Small intestine (tissue), 16 donors: Measurements from ENCODE around the gene CREBRF. TPM values are rescaled to one million over a fixed set of nuclear protein-coding genes. Genes with fewer than 3 reads are reported as not detected.

Experiments
- DNase-seq, 2 donors: peaks; one replicate each; pipeline versions ENCODE4 v3.0.0 to v3.0.0-alpha.2; 2013
- FAIRE-seq: peaks from 2 replicates; lab custom pipeline; 2012; peaks lifted over from hg19 to GRCh38; lab: Jason Lieb, UNC
- H3K27ac ChIP-seq, 3 donors: one replicate each; pipeline ENCODE4 v1.5.1; 2013; ENCODE audit warnings: low read length in 2 of 3, mild to moderate bottlenecking in 2 of 3, control low read depth in 1 of 3, inconsistent platforms in 1 of 3, low read depth in 1 of 3, moderate library complexity in 1 of 3
- H3K27me3 ChIP-seq, 3 donors: one replicate each; pipeline ENCODE4 v1.6.1; 2013; ENCODE audit warnings: low read length in 3 of 3, inconsistent platforms in 1 of 3; ENCODE audit not compliant: control insufficient read depth in 3 of 3, insufficient read depth in 3 of 3
- H3K36me3 ChIP-seq, 3 donors: one replicate each; pipeline ENCODE4 v1.6.1; 2013; ENCODE audit warnings: low read length in 3 of 3, inconsistent platforms in 1 of 3, low read depth in 1 of 3, mild to moderate bottlenecking in 1 of 3, moderate library complexity in 1 of 3; ENCODE audit not compliant: control insufficient read depth in 3 of 3, insufficient read depth in 2 of 3
- H3K4me1 ChIP-seq, 3 donors: one replicate each; pipeline ENCODE4 v1.6.1; 2013; ENCODE audit warnings: low read length in 2 of 3, inconsistent platforms in 1 of 3, low read depth in 1 of 3, mild to moderate bottlenecking in 1 of 3, moderate library complexity in 1 of 3; ENCODE audit not compliant: control insufficient read depth in 3 of 3, insufficient read depth in 2 of 3
- H3K4me3 ChIP-seq, 3 donors: one replicate each; pipeline ENCODE4 v1.5.1; 2013; ENCODE audit warnings: low read length in 3 of 3, control low read depth in 1 of 3, inconsistent platforms in 1 of 3, low read depth in 1 of 3, mild to moderate bottlenecking in 1 of 3, moderate library complexity in 1 of 3
- H3K9me3 ChIP-seq, 2 donors: one replicate each; pipeline ENCODE4 v1.6.1; 2013; ENCODE audit warnings: low read depth in 1 of 2, low read length in 1 of 2; ENCODE audit not compliant: control insufficient read depth in 2 of 2, insufficient read depth in 1 of 2
- WGBS, 3 donors: extraction: QIAGEN DNeasy Blood & Tissue Kit; methylation state at CpG; one replicate each; pipeline ENCODE4 v1.1.7; 2013; 5-methylcytosine and 5-hydroxymethylcytosine counted together
- long read RNA-seq, 10 donors: transcript quantifications; one replicate each; lab custom pipeline, GENCODE V29; 2026
- polyA plus RNA-seq, 4 donors: library from polyadenylated mRNA; stranded (reverse) in 3 of 4; unstranded in 1 of 4; fragments of 200-250 nt in 3 of 4; fragments of 120-200 nt in 1 of 4; gene quantifications; one replicate each; pipeline versions ENCODE4 v1.2.1 to v1.2.3, GENCODE V29; 2013
- donor health status: healthy with polysubstance abuse.
- donor health status: control.
- donor health status: control.
- donor health status: Bipolar disorder and iron deficiency.
- donor health status: healthy.

CREBRF gene, protein sequence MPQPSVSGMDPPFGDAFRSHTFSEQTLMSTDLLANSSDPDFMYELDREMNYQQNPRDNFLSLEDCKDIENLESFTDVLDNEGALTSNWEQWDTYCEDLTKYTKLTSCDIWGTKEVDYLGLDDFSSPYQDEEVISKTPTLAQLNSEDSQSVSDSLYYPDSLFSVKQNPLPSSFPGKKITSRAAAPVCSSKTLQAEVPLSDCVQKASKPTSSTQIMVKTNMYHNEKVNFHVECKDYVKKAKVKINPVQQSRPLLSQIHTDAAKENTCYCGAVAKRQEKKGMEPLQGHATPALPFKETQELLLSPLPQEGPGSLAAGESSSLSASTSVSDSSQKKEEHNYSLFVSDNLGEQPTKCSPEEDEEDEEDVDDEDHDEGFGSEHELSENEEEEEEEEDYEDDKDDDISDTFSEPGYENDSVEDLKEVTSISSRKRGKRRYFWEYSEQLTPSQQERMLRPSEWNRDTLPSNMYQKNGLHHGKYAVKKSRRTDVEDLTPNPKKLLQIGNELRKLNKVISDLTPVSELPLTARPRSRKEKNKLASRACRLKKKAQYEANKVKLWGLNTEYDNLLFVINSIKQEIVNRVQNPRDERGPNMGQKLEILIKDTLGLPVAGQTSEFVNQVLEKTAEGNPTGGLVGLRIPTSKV
- polyA plus RNA-seq: 10 to 100 TPM in 1 of 4 donors, 1 to 10 TPM in 3; 3.8 to 26.0 (median 6.1) TPM
- long read RNA-seq, donor 1, full-length matches to known transcripts: 10 of 10 reads
- long read RNA-seq, donor 1, partial matches to known transcripts: 0 of 10 reads
- long read RNA-seq, donor 1, other reads (novel, unspliced or antisense): 0 of 10 reads
- long read RNA-seq, donor 2, full-length matches to known transcripts: 1 of 1 reads
- long read RNA-seq, donor 2, partial matches to known transcripts: 0 of 1 reads
- long read RNA-seq, donor 2, other reads (novel, unspliced or antisense): 0 of 1 reads
- long read RNA-seq, donor 3, partial matches to known transcripts: 0 of 2 reads
- long read RNA-seq, donor 3, other reads (novel, unspliced or antisense): 0 of 2 reads
- long read RNA-seq, donor 4: 0 reads
- long read RNA-seq, donor 5, partial matches to known transcripts: 0 of 1 reads
- long read RNA-seq, donor 5, other reads (novel, unspliced or antisense): 0 of 1 reads
- long read RNA-seq, donor 6, partial matches to known transcripts: 0 of 3 reads
- long read RNA-seq, donor 6, other reads (novel, unspliced or antisense): 0 of 3 reads
- long read RNA-seq, donor 7, partial matches to known transcripts: 5 of 5 reads
- long read RNA-seq, donor 7, other reads (novel, unspliced or antisense): 0 of 5 reads
- long read RNA-seq, donor 8, partial matches to known transcripts: 0 of 1 reads
- long read RNA-seq, donor 8, other reads (novel, unspliced or antisense): 0 of 1 reads
- long read RNA-seq, donor 9: 0 reads
- long read RNA-seq, donor 10: 0 reads

DNA sequence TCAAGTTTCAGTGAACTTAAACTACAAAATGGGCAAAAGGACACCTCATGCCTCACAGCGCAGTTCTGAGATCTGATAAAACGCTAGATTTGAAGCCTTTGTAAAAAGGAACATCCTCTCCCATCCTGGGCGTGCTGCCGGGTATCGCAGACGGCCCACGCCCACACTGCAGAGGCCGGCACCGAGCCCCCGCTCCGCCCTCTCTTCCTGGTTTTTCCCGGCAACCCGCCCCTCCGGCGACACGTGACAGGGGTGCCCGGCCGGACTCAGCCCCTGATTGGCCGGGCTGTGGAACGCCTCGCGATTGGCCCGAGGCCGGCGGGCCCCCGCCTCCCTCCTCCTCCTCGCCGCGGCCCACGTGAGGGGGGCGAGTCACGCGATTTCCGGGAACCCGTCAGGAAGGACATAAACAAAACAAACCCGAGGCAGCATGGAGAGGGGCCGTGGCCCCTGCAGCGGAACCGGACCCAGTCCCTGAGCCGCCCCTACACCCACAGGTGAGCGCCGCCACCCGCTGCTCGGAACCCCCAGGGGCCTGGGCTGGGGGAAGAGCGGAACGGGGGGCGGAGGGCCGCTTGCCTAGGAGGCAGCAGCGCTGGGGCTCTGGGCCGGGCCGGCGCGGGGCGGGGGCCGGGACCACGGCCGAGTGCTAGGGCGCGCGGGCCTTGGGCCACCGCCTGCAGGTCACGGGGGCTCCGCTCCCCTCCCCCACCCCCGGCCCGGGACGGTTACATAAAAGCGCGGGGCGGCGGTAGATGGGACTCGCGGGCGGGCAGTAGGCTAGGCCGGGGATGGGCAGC lies at the start of gene CREBRF:
Gene CREBRF, plus strand, starts transcription at position 370 of the 800 bp plus-strand sequence. CDS start 24,424 bp downstream, outside the sequence.
- Histone ChIP-seq H3K27me3 (no peaks in the 10 kb centered on the region), H3K4me1 (peaks cover 0 to 6% (median 0%) of the 10 kb centered on the region in 3 donors), H3K9me3 (no peaks in the 10 kb centered on the region), H3K27ac (peak within 1 kb of the TSS; percentile 82 to 94 (median 91)), H3K4me3 (peak within 1 kb of the TSS; percentile 72 to 99 (median 98)), H3K36me3 (peaks cover 0 to 3% (median 0%) of the 10 kb centered on the region in 3 donors)
- peak; percentile 97 to 98 for DNase-seq
- 0 to 1% (median 0%) methylated on average over 54 to 74 of the region's 74 CpGs for WGBS, 3 donors
- no peak for FAIRE-seq

DNA sequence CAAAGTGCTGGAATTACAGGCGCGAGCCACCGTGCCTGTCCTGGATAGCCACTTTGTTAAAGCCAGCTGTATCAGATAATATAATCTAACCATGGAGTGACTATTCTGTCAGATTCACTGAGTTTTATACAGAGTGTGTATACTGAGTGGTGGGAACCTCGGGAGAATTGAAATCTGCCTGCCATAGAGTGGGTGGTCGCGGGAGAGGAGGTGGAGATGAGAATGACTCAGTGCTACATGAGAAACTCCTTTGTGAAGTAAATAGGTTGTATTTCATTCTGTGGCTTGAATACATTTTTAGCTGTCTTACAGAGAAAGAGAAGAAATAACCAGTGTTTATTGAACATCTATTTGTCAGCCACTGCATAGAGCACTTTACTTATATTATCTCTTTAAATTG lies 46.1 kb upstream of the CREBRF start:
- H3K27ac ChIP-seq: no peak overlapping the region
- peaks cover 0 to 4% (median 2%) of the 10 kb centered on the region in 3 donors for H3K4me1 ChIP-seq
- WGBS, 3 donors: 82 to 95% (median 87%) methylated on average over 6 of the region's 6 CpGs
- FAIRE-seq: no peak
- H3K9me3 ChIP-seq: no peaks in the 10 kb centered on the region
- peaks cover 0 to 7% (median 4%) of the 10 kb centered on the region in 3 donors for H3K36me3 ChIP-seq
- no peaks in the 10 kb centered on the region for H3K27me3 ChIP-seq
- no peak for DNase-seq
- no peak overlapping the region for H3K4me3 ChIP-seq

DNA sequence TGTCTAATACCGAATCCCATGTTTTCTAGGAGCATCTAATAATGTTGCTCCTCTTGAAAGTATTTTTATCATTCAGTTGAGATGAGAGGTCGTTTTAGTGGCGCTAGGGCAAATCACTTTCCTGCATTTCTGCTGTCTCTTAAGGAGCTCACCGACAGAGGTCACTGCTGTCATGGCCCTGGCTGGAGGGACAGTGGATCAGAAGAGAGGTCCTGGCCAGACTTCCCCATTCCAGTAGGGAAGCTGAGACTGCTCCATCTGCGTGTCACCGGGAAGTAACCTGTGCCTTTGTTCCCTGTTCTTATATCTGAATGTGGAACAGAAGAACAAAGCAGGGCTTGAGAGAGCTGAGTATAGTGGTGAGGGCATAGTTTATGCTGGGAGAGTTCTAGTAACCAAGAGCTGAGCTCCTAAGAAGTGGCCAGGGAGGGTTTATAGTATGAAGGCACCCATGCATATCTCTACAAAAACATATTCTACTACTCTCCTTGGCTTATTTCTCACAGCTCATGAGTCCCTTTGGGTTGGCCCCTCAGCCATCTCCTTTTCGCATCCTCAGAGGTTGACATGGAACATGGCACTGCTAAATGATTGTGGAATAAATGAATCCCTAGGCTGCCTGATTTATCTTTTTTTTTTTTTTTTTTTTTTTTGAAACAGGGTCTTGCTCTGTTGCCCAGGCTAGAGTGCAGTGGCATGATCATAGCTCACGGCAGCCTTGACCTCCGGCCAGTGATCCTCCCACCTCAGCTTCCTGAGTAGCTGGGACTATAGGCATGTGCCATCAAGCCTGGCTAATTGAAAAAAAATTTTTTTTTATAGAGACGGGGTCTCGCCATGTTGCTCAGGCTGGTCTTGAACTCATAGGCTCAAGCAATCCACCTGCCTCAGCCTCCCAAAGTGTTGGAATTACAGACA lies 45.3 kb upstream of the CREBRF start:
- Histone ChIP-seq H3K36me3 (peaks cover 0 to 7% (median 4%) of the 10 kb centered on the region in 3 donors), H3K4me3 (no peak overlapping the region), H3K27ac (no peak overlapping the region), H3K4me1 (peaks cover 0 to 7% (median 4%) of the 10 kb centered on the region in 3 donors), H3K27me3 (no peaks in the 10 kb centered on the region), H3K9me3 (no peaks in the 10 kb centered on the region)
- WGBS, 3 donors: 77 to 82% (median 78%) methylated on average over 11 of the region's 11 CpGs
- FAIRE-seq (no peak), DNase-seq (peak in 1 of 2 donors; percentile 19)

DNA sequence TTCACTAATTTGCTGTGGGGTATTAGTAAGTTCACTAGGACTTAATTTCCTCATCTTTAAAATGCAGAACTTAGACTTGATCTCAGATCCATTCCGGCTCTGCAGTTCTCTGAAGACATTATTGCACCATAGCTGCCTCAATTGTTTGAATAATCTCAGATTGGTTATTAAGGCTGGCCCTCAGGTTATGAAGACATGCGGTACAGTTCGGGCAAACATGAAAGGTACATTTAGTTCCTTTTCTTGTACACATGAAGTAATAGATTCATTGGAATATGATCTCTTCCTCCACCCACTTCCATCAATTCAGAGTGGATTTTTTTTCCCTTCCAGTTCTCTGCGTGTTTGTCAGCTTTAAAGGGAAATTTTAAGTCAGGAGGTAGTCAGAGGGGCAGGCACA lies 44.6 kb upstream of the CREBRF start:
- no peak overlapping the region for H3K27ac ChIP-seq

DNA sequence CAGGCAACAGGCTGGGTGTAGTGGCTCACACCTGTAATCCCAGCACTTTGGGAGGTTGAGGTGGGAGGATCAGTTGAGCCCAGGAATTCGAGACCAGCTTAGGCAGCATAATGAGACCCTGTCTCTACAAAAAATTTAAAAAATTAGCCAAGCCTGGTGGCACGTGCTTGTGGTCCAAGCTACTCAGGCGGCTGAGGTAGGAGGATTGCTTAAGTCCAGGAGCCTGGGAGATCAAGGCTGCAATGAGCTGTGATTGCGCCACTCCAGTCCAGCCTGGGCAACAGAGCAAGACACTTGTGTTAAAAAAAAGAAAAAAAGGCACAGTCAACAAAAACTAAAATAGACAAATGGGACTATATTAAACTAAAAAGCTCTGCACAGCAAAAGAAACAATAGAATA lies 43.3 kb upstream of the CREBRF start:
- Histone ChIP-seq H3K27ac (no peak overlapping the region), H3K4me3 (no peak overlapping the region), H3K9me3 (no peaks in the 10 kb centered on the region), H3K27me3 (no peaks in the 10 kb centered on the region), H3K4me1 (peaks cover 0 to 7% (median 0%) of the 10 kb centered on the region in 3 donors), H3K36me3 (peaks cover 0 to 7% (median 4%) of the 10 kb centered on the region in 3 donors)
- 91 to 98% (median 96%) methylated on average over 4 of the region's 4 CpGs for WGBS, 3 donors
- FAIRE-seq: no peak
- DNase-seq: no peak

More for the DNA sequence above, 44.6 kb upstream of the CREBRF start:
- DNase-seq (no peak), FAIRE-seq (no peak)
- no peaks in the 10 kb centered on the region for H3K27me3 ChIP-seq
- WGBS, 3 donors: 75 to 84% (median 81%) methylated on average over 4 of the region's 4 CpGs
- peaks cover 0 to 7% (median 4%) of the 10 kb centered on the region in 3 donors for H3K36me3 ChIP-seq
- H3K9me3 ChIP-seq: no peaks in the 10 kb centered on the region
- H3K4me1 ChIP-seq: peaks cover 0 to 9% (median 4%) of the 10 kb centered on the region in 3 donors
- no peak overlapping the region for H3K4me3 ChIP-seq

DNA sequence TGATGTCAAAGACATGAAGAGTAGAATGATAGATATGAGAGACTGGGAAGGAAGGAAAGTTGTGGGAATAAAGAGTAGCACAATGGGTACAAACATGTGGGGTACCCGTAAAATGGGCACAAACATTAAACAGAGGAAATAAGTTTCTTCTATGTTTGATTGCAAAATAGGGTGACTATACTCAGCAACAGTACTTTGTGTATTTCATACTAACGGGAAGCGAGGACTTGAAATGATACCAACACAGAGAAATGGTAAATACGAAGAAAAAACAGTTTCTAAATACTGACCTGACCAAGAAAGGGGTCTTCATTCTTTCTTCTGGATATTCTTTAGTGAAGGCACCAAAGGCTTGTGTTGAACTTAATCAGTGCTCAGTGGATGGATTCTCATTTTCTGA lies 41.5 kb upstream of the CREBRF start:
- peaks cover 0 to 7% (median 0%) of the 10 kb centered on the region in 3 donors for H3K4me1 ChIP-seq
- H3K9me3 ChIP-seq: no peaks in the 10 kb centered on the region
- no peak for DNase-seq
- FAIRE-seq: no peak
- peaks cover 0 to 4% (median 4%) of the 10 kb centered on the region in 3 donors for H3K36me3 ChIP-seq
- no peak overlapping the region for H3K4me3 ChIP-seq
- WGBS, 3 donors: 90 to 96% (median 94%) methylated on average over 4 of the region's 4 CpGs
- no peak overlapping the region for H3K27ac ChIP-seq
- no peaks in the 10 kb centered on the region for H3K27me3 ChIP-seq
